PC-3 (cell line): ENCODE data around the gene WNT10A. TPM values are rescaled to one million over a fixed set of nuclear protein-coding genes. Genes with fewer than 3 reads are reported as not detected.
A peak's percentile ranks its signal among the peaks of the same experiment; 100 is the strongest.

Experiments
- ATAC-seq: fragments of 200-7000 bp; cut with Tn5 transposase; 2 replicates; pipeline ENCODE4 v1.9.1; 2020; ENCODE audit warnings: mild to moderate bottlenecking, moderate library complexity
- BruUV-seq: library from RNA; stranded (reverse); fragments of 400-500 nt; replicated peaks from 2 replicates; lab custom pipeline; 2021; lab: Mats Ljungman, UMichigan
- CTCF ChIA-PET: fragments of 300-600 bp; sonication (Branson Sonifier 250); formaldehyde crosslinking; loops from one replicate; lab custom pipeline; 2022; ENCODE audit warnings: antibody characterized with exemption; lab: Charles Lee
- POLR2A ChIA-PET: fragments of 300-600 bp; sonication (Branson Sonifier 250); formaldehyde crosslinking; loops from one replicate; lab custom pipeline; 2022; ENCODE audit warnings: antibody characterized with exemption; ENCODE audit not compliant: unreplicated experiment; lab: Charles Lee
- DNase-seq: peaks from one replicate; pipeline ENCODE4 v3.0.0-alpha.2; 2015
- H2AFZ ChIP-seq: fragments of 300-600 bp; sonication (generic); 2 replicates; pipeline ENCODE4 v1.6.0; 2016; ENCODE audit warnings: antibody characterized with exemption, low read length
- H3F3A ChIP-seq: fragments of 300-600 bp; sonication (generic); one replicate; pipeline ENCODE4 v1.6.0; 2017; ENCODE audit warnings: antibody characterized with exemption, low read length, control low read depth, mild to moderate bottlenecking; ENCODE audit not compliant: unreplicated experiment
- H3K27ac ChIP-seq: fragments of 300-600 bp; sonication (generic); 2 replicates; pipeline ENCODE4 v1.5.1; 2016; ENCODE audit warnings: mild to moderate bottlenecking, low read length
- H3K27me3 ChIP-seq: fragments of 300-600 bp; sonication (generic); 2 replicates; pipeline ENCODE4 v1.6.1; 2016; ENCODE audit warnings: low read length, mixed read lengths
- H3K36me3 ChIP-seq: fragments of 300-600 bp; sonication (generic); 2 replicates; pipeline ENCODE4 v1.6.1; 2016; ENCODE audit warnings: low read depth, mixed run types, low read length, mixed read lengths
- H3K4me1 ChIP-seq: fragments of 300-600 bp; sonication (generic); 2 replicates; pipeline ENCODE4 v1.5.1; 2016; ENCODE audit warnings: low read length; ENCODE audit not compliant: insufficient read depth
- H3K4me2 ChIP-seq: fragments of 300-600 bp; sonication (generic); 2 replicates; pipeline ENCODE4 v1.6.0; 2016; ENCODE audit warnings: low read length
- H3K4me3 ChIP-seq: fragments of 300-600 bp; sonication (generic); 2 replicates; pipeline ENCODE4 v1.5.1; 2016; ENCODE audit warnings: mild to moderate bottlenecking, low read length, mixed read lengths
- H3K79me2 ChIP-seq: fragments of 300-600 bp; sonication (generic); 2 replicates; pipeline ENCODE4 v1.6.1; 2017; ENCODE audit warnings: low read length, mixed read lengths
- H3K9ac ChIP-seq: fragments of 300-600 bp; sonication (generic); 2 replicates; pipeline ENCODE4 v1.6.0; 2016; ENCODE audit warnings: mild to moderate bottlenecking, low read length
- H3K9me2 ChIP-seq: fragments of 300-600 bp; sonication (generic); replicated peaks from 2 replicates; pipeline ENCODE4 v1.6.1; 2016; ENCODE audit warnings: mixed run types, low read length, mixed read lengths
- H3K9me3 ChIP-seq: fragments of 300-600 bp; sonication (generic); 2 replicates; pipeline ENCODE4 v1.6.1; 2016; ENCODE audit warnings: low read length, mixed read lengths
- H4K20me1 ChIP-seq: fragments of 300-600 bp; sonication (generic); 2 replicates; pipeline ENCODE4 v1.6.1; 2016; ENCODE audit warnings: low read length, mixed read lengths
- EZH2 ChIP-seq: fragments of 300-600 bp; sonication (generic); IDR thresholded peaks from one replicate; pipeline ENCODE4 v1.6.1; 2017; ENCODE audit warnings: antibody characterized with exemption, mild to moderate bottlenecking, low read length; ENCODE audit not compliant: unreplicated experiment
- EZH2phosphoT487 ChIP-seq: fragments of 300-600 bp; sonication (generic); IDR thresholded peaks from 2 replicates; pipeline ENCODE4 v1.6.1; 2018; ENCODE audit warnings: mild to moderate bottlenecking, antibody characterized with exemption, low read length, borderline replicate concordance
- intact Hi-C: fragments of 100-400 bp; cut with micrococcal nuclease; formaldehyde crosslinking; loops from 2 replicates; pipeline ENCODE4 v1.9.0; 2023
- total RNA-seq: library from RNA; depleted of rRNA; stranded (reverse); fragments of >200 nt; gene quantifications from 2 replicates; pipeline ENCODE4 v1.2.3, GENCODE V29; 2014
- TF ChIP-seq, protein P1 (sequence below): fragments of 300-600 bp; sonication (generic); conservative IDR thresholded peaks from 2 replicates; pipeline ENCODE4 v1.5.1; 2017; ENCODE audit warnings: antibody characterized with exemption, low read depth, mild to moderate bottlenecking, low read length

Gene WNT10A
- total RNA-seq, 1 experiment from 2014 or later: 0.40 TPM

DNA sequence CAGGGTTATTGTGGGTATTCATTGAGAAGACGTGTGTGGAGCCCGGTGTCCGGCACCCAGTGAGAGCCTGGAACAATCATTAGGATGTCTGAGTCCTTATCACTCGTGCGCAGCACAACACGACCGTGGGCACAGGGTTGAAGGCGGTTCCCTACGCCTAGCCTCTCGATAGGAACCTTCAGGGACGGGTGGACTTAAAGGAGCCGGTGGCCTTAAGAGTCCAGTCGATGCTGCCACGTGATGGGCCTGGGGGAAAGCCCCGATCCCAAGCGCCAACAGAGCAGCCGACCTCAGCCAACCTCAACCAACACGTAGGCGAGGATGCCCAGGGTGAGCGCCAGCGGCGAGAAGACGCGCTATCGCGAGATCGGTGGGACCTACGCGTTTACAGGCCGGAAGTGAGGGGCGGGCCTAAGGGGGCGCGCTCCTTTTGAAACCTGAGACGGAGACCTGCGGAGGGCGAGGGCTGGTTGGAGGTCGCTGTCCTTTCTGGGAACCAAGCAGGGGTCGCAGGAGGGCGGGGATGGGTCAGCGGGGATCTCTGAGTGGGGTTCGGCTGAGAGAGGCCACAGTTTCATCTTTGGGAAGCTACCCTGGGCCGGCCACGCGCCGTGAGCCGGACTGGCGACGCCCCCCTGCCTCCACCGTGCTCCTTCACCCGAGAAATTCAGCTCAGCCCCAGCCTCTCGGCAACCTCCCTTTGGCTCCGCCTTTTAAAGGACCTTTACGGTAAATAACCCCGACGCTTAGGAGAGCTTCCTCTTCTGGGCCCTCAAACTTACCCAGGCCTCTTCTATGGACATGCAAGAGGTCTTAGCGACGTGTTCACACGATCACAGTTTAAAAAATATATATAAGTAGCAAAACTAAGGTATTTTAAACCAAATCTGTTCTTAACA, 28.3 kb downstream of the WNT10A start:
- ATAC-seq (peak; percentile 93), DNase-seq (peak; percentile 47)
- Histone ChIP-seq H3K4me3 (peak overlapping the region; percentile 61), H4K20me1 (no peaks in the 10 kb centered on the region), H3K9me3 (no peaks in the 10 kb centered on the region), H3F3A (no peaks in the 10 kb centered on the region), H3K27me3 (no peaks in the 10 kb centered on the region), H3K79me2 (no peaks in the 10 kb centered on the region), H3K9me2 (no peaks in the 10 kb centered on the region), H3K27ac (no peak overlapping the region), H3K36me3 (no peaks in the 10 kb centered on the region), H3K4me2 (peak overlapping the region; percentile 82), H2AFZ (peak overlapping the region; percentile 82), H3K9ac (peak overlapping the region; percentile 11; the same call in 1 of the 2 replicates), H3K4me1 (no peaks in the 10 kb centered on the region)
- POLR2A ChIA-PET: interaction anchor here (0.7 kb wide), 1 partner anchor 129 kb away, joined by 5 read pairs; no protein-coding TSS in a partner anchor
- intact Hi-C loops: no loop called here
- CTCF ChIA-PET: interaction anchor here (0.6 kb wide), 1 partner anchor 59 kb away, joined by 3 read pairs; no protein-coding TSS in a partner anchor
- BruUV-seq: TSS peak; percentile 50
- TF ChIP-seq, protein P1, sequence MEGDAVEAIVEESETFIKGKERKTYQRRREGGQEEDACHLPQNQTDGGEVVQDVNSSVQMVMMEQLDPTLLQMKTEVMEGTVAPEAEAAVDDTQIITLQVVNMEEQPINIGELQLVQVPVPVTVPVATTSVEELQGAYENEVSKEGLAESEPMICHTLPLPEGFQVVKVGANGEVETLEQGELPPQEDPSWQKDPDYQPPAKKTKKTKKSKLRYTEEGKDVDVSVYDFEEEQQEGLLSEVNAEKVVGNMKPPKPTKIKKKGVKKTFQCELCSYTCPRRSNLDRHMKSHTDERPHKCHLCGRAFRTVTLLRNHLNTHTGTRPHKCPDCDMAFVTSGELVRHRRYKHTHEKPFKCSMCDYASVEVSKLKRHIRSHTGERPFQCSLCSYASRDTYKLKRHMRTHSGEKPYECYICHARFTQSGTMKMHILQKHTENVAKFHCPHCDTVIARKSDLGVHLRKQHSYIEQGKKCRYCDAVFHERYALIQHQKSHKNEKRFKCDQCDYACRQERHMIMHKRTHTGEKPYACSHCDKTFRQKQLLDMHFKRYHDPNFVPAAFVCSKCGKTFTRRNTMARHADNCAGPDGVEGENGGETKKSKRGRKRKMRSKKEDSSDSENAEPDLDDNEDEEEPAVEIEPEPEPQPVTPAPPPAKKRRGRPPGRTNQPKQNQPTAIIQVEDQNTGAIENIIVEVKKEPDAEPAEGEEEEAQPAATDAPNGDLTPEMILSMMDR: no peak
- TF ChIP-seq EZH2 (no peak), EZH2phosphoT487 (no peak)

DNA sequence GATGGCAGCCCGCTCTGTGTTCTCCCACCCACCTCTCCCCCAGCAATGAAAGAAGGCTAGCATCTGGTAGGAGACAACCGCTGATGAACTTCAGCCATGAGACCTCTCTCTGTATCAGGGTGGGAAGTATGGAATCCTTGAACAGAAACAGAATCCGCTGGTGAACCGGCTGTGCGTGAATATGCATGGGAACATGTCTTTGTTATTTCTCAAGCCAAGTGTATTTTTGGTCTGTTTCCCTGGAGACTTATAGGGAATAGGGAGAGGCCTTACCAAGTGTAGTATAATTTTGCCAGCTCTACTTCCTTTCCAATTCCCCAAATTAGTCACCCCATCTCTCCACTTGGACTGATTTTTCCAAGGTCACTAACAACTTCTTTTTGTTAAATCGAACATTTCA, 30.1 kb downstream of the WNT10A start:
- DNase-seq (no peak), ATAC-seq (no peak)
- intact Hi-C loops: no loop called here
- no peak for TF ChIP-seq EZH2phosphoT487
- no peak for TF ChIP-seq EZH2
- TF ChIP-seq, protein P1: no peak
- no peak overlapping the region for H3K4me3 ChIP-seq
- CTCF ChIA-PET: no interaction called here
- H3K4me1 ChIP-seq: no peaks in the 10 kb centered on the region
- no peak overlapping the region for H2AFZ ChIP-seq
- POLR2A ChIA-PET: no interaction called here
- no peaks in the 10 kb centered on the region for H4K20me1 ChIP-seq
- no peak overlapping the region for H3K4me2 ChIP-seq
- no peak overlapping the region for H3K27ac ChIP-seq
- H3K9me3 ChIP-seq: no peaks in the 10 kb centered on the region
- no TSS peak for BruUV-seq
- H3K27me3 ChIP-seq: no peaks in the 10 kb centered on the region
- H3K79me2 ChIP-seq: no peaks in the 10 kb centered on the region
- no peaks in the 10 kb centered on the region for H3F3A ChIP-seq
- no peaks in the 10 kb centered on the region for H3K9me2 ChIP-seq
- no peaks in the 10 kb centered on the region for H3K36me3 ChIP-seq
- H3K9ac ChIP-seq: no peak overlapping the region

DNA sequence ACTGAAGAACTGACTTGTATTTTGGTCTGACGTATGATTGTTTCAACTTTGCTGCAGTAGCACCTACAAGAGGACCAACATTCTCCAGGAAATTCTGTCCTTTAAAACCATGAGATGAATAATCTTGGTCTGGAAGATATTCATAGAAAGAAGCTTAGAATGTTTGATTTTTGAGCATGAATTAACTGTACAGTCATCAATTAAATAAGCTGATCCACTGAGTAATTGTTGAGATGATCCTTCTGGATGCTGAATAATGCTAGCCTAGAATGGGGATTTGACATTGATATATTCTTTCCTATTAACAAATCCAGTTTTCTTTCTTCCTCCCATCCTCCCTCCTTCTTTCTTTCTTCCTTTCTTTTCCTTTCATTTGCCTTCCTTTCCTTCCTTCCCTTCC, 39.9 kb downstream of the WNT10A start:
- ChIA-PET CTCF (no interaction called here), POLR2A (no interaction called here)
- Histone ChIP-seq H4K20me1 (no peaks in the 10 kb centered on the region), H3K9me3 (no peaks in the 10 kb centered on the region), H3K9me2 (no peaks in the 10 kb centered on the region), H3K4me1 (no peaks in the 10 kb centered on the region), H3K27ac (no peak overlapping the region), H3K4me3 (no peak overlapping the region), H3K79me2 (no peaks in the 10 kb centered on the region), H3K36me3 (no peaks in the 10 kb centered on the region), H2AFZ (no peak overlapping the region), H3F3A (no peaks in the 10 kb centered on the region), H3K4me2 (no peak overlapping the region), H3K9ac (no peak overlapping the region), H3K27me3 (peaks cover 14% of the 10 kb centered on the region)
- DNase-seq (no peak), ATAC-seq (no peak)
- intact Hi-C loops: no loop called here
- no TSS peak for BruUV-seq
- no peak for TF ChIP-seq EZH2phosphoT487
- TF ChIP-seq, protein P1: no peak
- TF ChIP-seq EZH2: no peak
